ENCODE results near the gene JARID2. TPM values are rescaled to one million over a fixed set of nuclear protein-coding genes. Genes with fewer than 3 reads are reported as not detected.
A peak's percentile ranks its signal among the peaks of the same experiment; 100 is the strongest.

The JARID2 gene
- total RNA-seq, 1 donor from 2014 or later = 3.8 TPM

DNA sequence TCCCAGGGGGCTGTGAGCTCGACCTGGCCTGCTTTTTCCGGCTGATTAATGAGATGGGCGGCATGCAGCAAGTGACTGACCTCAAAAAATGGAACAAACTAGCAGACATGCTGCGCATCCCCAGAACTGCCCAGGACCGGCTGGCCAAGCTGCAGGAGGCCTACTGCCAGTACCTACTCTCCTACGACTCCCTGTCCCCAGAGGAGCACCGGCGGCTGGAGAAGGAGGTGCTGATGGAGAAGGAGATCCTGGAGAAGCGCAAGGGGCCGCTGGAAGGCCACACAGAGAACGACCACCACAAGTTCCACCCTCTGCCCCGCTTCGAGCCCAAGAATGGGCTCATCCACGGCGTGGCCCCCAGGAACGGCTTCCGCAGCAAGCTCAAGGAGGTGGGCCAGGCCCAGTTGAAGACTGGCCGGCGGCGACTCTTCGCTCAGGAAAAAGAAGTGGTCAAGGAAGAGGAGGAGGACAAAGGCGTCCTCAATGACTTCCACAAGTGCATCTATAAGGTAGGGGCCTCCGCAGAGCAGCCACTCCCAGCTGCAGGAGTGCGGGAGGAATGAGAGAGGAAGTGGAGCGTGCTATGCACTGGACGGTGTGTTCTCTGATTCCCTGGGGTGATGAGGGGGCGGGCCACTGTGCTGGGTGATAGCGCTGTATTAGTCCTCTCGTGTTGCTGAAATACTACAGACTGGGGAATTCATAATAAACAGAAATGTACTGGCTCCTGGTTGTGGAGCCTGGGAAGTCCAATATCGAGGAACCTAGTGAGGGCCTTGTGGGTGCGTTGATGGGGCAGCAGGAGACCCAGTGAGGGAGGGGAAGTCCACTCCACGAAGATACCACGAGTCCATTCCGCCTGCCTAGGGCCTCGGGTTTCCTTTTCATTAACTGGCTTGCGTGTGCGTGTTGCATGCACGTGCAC is 255.3 kb downstream of the JARID2 start:
- DNase-seq (ENCODE audit: low spot score) = no peak
- ATAC-seq = no peak

DNA sequence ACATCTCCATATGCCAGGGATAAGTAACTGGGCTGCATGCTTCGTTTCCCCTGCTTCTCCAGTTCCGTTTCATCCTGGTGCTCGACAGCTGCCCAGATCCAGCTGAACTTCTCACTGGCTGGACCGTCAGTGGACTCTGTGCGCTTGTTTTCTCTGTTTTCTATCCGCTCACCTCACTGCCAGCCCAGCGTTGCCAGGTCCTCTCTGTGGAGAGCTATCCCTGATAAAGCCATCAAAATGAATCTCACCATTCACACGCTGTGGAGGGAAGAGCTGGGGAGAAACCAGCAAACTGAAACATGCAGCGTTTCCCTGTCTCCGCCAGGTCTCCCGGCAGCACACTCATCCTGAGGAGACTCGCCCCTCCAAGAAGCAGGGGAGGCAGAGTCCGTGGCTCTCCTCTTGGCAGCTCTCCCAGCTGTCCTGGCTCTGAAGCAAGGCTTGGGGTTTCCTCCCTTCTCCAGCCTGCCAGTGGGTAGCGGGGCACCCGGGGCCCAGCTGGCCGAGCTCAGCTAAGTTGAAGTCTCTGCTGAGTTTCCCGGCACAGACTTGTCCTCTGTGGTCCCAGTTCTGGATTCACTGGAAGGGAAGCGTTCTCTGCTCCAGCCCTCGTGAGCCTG is 256.1 kb downstream of the JARID2 start:
- DNase-seq (ENCODE audit: low spot score) (no peak), ATAC-seq (no peak)

DNA sequence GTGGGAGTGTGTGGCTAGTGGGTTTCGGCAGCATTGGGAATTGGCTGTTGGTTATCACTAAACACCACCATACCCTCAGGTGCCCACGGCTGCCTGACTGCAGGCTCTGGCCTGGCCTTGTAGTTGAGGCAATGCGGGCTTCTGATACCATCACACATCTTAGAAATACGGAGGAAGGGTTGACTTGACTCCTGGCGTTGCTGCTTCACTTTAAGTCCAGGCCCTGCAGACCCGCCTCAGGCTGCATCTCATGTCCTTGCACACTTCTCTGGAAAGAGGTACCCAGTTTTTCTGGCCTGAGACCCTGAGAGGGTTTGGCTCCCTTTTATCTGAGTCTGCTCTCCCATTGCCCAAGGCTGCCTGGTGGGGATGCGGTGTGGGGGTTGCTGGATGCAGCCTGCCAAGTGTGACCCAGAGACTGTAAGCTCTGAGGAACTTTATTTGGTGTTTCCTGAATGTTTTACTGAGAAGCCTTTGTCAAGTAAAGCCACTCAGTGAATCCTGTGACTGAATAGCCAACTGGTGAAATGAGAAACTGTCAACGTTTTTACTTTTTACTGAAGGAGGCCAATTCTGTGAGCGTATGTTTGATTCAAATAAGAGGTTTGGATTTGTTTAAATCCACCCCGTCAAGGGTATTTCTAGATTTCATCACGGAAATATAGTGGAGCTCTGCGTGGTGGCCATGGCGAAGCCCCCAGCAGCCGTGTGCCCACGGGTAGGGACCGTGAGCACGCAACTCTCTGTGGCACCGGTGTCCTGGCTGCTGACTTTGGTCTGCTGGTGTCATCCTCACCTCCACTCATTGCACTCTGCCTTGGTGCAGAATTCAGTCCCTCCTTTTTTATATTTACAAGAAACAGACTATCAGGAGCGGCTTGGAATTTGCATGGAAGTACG is 256.8 kb downstream of the JARID2 start:
- peak; percentile 36 for DNase-seq (ENCODE audit: low spot score)
- no peak for ATAC-seq

DNA sequence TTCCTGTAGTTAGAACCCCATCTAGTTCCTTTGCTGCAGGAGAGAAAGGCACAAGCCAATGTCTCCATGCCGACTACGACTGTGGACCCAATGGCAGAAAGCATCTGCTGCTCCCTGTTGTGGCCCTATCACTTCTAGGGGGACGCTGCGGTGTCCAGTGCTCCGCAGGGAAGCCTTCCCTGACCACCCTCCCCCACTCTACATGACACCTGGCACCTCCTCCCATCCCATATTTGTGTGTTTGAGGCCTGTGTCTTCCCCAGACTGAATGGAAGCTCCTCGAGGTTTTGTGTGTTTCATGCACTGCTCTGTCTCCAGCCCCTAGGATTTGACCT is 257.4 kb downstream of the JARID2 start:
- ATAC-seq = no peak
- DNase-seq (ENCODE audit: low spot score) = no peak

DNA sequence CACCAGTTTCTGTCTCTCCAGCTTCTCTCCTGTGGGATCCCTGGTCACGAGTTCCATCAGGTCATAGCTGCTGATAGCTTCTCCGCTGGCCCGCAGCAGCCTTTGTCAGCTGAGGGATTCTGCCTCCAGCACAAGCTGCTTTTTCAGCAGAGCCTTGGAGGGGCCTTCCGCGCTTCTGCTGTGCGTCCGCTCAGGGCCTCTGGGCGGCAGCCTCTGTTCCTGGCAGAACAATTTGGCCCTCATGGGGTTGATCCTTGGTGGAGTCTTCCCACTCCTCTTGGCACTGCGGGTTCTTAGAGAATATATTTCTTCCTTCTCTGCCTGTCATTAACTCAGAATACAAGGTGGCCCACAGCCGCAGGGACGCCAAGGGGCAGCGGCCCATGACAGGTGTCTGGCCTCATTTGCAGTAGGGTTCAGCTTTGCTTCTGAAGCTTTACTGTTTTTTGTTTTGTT is 258.2 kb downstream of the JARID2 start:
- ATAC-seq = no peak
- no peak for DNase-seq (ENCODE audit: low spot score)

DNA sequence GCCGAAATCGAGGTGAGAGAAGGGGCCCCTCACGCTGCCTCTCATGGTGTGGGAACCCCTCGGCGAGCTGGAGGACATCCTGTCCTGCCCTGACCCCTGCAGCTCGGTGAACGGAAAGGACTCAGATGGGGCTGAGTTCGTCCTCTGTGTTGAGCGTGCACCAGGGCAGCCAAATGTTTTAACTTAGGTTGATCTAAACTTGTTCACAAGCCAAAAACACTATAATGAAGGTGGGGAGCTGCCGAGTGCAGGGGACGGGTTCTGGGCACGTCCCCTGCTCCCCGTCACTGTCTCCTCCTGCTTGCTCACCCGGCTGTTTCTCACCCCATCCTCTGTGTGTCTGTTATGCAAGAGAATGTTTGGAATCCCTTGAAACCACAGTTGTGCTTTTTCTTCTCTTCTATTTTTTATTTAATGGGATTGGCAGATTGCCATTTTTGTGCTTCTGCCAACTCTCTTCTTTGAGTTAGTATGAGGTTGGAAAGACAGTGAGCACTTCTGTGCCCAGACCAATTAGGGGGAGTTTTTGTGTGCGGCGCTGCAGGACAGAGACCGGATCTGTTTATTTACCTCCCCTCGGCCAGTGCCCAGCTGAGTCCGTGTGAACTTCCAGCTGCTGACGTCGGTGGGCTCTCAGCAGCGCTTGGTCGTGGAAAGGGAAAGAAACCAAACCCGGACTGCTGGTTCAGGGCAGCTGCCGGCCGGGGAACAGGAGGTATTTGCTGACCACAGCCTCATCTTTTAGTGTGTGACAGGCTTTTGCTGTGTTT is 258.9 kb downstream of the JARID2 start:
- peak; percentile 86 for ATAC-seq
- DNase-seq (ENCODE audit: low spot score) = peak; percentile 75

DNA sequence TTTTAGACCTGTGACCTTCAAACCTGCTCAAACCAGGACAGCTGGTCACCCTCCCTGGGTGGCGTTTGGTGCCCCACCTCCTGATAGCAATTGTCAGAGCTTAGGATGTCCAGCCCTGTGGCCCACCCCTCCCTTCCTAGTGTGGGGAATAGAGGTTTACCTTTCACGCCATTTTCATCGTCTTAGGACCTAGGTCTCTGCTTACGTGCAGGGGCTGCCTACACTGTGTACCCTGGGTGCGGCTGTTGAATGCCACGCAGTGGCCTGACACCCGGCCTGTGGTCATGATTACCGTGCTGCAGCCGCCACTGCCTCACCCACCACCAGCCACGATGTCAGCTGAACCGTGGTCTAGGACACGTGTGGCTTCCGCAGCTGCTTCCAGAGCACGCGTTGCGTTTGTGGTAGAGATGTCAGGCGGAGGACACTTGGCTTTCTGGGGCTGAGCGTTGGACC is 259.6 kb downstream of the JARID2 start:
- ATAC-seq (no peak), DNase-seq (ENCODE audit: low spot score) (no peak)

DNA sequence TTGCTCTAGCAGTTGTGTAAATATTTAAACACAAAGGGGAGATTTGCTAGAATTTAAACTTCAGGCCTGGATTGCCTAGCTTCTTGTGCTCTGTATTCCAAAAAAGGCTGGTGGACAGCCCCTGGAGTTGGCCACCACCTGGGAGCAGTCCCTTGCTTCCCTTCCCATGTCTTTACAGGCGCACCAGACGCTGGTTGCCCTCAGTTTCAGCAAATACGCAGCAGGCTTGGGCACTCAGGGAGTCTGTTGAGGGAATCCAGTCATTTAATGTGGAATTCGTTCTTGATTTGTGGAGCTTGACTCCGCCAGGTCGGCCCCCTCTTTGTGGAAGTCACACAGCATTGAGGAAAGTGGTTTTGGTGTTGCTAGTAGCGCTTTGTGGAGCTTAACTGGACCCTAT is 260.2 kb downstream of the JARID2 start:
- no peak for DNase-seq (ENCODE audit: low spot score)
- ATAC-seq = no peak

DNA sequence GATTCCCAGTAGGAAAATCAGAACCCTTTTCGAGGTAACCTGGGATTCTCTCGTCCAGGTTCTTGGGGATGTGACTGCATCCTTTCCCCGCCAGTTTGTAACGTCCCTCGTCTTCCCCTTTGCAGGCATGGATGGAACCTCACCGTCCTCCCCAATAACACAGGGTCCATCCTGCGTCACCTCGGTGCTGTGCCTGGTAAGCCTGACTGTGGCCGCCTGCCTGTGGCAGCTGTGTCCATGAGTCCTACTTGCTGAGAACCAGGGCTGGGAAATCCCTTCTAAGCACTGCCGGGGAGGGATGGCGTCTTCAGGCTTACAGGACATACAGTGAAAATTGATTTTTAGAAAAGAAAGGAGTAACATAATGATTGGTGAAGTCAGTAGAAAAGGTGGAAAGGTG is 261.4 kb downstream of the JARID2 start:
- ATAC-seq (no peak), DNase-seq (ENCODE audit: low spot score) (no peak)

DNA sequence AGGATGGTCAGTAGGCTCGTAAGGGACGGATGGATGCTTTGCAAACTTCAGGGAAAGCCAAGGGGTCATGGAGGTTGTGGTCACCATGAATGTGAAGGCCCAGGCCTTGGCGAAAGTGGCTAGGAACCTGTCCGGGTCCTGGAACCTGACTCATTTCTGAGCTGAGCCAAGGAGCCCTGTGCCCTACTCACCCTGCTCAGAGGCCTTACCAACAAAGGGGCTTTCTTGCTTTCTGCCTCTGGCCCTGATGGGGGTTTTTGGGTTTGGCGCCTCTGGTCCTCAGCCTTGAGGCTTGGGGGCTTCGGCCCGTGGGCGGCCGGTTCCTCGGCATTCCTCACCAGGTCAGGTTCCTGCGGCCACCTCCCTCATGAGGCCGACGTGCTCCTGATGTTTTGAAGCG is 261.9 kb downstream of the JARID2 start:
- DNase-seq (ENCODE audit: low spot score) (no peak), ATAC-seq (no peak)

DNA sequence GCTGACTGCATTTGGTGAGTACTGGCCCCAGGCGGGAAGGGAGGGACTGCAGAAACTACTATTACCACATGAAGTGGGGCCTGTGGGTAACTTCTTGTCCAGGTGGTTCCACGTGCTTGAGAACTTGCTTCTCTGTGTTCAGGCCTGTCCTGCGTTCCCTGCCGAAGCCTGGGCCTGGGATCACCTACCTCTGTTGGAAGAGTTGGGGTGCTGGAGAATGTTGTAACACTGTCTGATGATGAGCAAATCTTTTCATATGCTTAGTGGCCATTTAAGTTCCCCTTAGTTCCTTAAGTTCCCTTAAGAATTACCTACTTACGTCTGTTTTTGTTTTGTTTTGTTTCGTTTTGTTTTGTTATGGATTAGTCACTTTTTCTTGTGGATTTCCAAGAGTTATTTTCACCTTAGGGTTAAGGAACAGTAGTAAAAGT is 262.6 kb downstream of the JARID2 start:
- no peak for DNase-seq (ENCODE audit: low spot score)
- no peak for ATAC-seq

DNA sequence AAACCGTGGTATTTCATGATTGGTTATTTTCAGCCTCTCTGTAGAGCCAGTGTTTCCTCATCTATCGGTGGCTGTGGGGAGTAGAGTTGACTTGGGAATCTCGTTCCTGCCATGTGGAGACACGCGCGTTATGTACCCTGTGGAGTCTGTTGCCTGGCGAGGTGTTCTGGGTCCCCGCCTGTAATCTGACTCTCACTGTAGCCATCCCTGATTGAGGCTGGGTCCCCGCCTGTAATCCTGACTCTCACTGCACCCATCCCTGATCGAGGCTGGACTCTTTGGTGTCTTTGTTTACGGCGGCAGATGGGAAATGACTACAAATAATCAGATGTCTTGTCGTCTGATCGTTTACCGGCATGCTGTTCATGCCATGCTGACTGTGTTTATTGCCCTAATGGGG is 263.1 kb downstream of the JARID2 start:
- DNase-seq (ENCODE audit: low spot score) (no peak), ATAC-seq (no peak)

DNA sequence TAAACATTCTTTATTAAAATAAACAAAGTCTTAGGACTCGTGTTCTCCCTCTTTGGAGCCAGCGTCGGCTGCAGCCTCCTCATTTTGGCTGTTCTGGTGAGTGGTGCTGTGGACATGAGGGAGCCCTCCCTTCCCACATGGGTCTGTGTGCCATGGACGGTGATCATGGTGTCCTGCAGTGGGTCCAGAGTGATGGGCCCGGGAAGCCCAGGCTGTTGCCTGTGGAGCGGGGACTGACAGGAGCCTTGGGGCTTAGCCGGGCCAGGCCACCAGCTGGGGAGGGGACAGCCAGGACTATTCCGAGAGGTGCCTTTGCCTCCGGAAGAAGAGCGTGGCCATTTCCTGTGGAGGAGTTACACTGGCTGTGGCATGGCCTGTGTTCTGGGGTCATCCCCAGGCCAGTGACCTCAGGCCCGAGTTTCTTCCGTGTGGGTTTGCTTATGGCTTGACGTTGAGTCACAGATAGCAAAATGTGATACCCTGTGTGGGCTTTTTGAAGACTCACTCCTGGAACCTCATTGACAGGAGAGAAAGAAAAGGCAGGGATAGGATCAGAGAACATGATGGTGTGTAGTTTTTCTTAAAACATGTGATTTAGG is 263.6 kb downstream of the JARID2 start:
- no peak for DNase-seq (ENCODE audit: low spot score)
- ATAC-seq = no peak

DNA sequence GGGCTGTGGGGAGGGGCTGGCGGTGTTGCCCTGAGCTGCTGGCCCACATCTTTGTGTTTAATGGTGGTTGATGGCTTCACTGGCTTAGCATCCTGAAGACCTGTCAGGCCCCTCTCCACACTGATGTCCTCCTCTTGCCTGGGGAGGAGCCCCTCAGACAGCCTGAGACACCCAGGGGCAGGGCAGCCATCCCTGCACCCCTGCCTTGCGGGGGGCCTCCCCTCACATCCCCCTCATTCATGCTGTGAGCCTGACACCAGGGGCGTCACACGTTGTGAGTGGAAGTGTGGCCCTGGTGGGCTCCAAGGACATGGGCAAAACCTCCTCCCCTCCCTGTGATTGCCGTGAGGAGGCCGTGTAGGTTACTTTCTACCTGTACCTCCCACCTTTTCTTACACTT is 264.3 kb downstream of the JARID2 start:
- no peak for ATAC-seq
- no peak for DNase-seq (ENCODE audit: low spot score)

DNA sequence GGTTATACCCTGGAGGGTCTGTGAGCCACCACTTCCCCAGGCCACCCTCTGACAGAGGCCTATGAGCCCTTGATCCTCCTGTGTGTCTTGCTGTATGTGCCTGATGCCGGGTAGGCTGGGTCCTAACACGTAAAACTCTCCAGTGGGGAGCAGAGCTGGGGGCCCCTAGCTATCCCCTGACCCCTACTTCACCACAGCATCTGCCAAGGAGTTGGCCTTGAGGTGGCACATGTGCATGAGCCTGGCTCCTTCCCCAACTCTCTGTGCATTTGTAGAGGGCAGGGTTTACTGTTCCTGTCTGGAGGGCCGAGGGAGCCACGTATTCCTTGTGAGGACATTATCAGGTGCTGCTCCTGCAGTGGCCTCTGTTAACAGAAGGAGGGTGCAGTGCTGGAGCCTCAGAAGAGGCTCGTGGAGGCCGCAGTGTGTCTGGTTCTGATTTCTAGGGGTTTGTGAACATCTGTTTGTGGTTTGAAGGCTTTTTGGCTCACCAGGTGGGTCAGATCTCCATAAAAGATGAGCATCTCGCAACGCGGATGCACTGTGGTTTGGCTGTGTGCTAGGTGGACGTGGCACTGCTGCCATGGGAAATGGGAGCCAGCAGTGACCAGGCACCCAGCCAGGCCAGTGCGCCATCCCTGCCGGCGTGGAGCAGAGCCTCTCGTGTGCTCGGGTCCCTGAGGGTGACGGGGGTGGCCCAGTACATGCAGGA is 264.8 kb downstream of the JARID2 start:
- peak; percentile 58 for ATAC-seq
- peak; percentile 55 for DNase-seq (ENCODE audit: low spot score)

DNA sequence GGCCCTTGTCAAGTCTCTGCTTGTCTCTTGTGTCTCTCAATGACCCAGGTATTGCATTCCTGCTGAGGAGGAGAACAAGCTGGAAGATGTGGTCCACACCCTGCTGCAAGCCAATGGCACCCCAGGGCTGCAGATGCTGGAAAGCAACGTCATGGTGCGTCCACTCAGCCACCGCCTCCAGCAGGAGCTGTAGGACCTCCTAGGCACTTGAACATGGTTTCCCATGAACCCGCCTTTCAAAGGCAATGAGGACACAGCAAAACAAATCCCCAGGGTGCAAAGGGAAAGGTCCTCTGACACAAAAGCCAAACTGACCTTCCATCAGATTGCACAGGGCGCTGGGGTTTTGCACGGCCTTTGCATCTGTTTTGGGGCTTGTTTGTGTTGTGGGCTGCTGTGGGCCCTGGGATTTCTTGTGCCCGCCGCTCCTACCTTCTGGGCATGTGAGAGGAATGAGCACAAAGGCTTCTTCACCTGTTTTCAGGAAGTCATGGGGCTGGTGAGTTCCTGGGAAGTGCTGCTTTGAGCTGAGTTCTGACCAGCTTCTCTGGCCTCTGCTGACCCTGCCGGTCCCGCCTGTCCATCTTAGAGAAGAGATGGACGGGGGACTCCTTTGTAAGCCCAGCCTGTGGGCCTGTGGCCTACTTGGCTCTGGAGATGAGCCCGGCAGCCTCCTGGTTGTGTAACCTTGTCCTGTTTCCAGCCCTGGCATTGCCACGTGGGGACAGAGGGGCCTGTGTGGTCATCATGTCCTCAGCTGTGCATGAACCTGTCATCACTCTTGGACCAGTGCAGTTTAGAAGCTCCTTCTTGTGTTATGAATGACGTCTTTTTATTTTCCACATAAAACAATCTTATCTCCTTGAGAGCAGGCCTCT is 265.6 kb downstream of the JARID2 start:
- ATAC-seq = peak; percentile 91

DNA sequence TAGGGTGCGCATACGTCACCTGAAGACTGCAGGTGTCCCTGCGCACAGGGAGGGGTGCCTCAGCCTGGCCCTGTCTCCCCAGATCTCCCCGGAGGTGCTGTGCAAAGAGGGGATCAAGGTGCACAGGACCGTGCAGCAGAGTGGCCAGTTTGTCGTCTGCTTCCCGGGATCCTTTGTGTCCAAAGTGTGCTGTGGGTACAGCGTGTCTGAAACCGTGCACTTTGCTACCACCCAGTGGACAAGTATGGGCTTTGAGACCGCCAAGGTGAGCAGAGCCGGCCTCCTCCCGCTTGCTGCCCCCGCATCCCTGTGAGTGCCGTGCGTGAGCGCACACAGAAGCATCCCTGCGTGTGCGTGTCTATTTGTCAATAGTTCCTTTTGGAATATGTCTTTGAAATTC is 266.3 kb downstream of the JARID2 start:
- peak; percentile 19 for ATAC-seq
- DNase-seq (ENCODE audit: low spot score) = no peak

More for the DNA sequence above, 265.6 kb downstream of the JARID2 start:
- DNase-seq (ENCODE audit: low spot score) = peak; percentile 89

DNA sequence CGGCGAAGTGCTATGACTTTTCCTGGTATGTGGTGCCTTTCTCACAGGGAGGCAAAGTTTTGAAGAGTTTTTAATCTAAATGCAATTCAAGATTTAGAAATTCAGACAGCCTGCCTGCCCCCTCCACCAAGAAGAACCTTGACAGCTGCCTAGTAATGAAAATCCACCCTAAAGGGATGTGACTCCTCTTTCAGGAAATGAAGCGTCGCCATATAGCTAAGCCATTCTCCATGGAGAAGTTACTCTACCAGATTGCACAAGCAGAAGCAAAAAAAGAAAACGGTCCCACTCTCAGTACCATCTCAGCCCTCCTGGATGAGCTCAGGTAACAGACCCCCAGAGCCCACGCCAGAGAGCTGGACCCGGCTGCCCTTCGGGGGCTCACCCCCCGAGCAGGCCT is 266.9 kb downstream of the JARID2 start:
- ATAC-seq = no peak
- DNase-seq (ENCODE audit: low spot score) = no peak

Data from left lobe of liver (tissue), 2 donors.